HCEC 1CT (cell line): ENCODE data around the gene TBX1.

Experiments
- DNase-seq: peaks from one replicate; pipeline ENCODE4 v3.0.0-alpha.2; 2017

The TBX1 gene

GRCh38 chr22:19816372-19817119 is 56.0 kb downstream of the TBX1 start:
- DNase-seq: no peak
